HepG2 (cell line): ENCODE measurements around the gene KCNH1. TPM values are rescaled to one million over a fixed set of nuclear protein-coding genes. Genes with fewer than 3 reads are reported as not detected.

Experiments used
- CHCHD3 ChIP-seq: sonication (generic); formaldehyde crosslinking; IDR thresholded peaks from 2 replicates; pipeline ENCODE4 v1.8.0; 2022; ENCODE audit warnings: mild to moderate bottlenecking, missing genetic modification reagents, moderate library complexity
- ESRRA ChIP-seq: sonication (generic); formaldehyde crosslinking; IDR thresholded peaks from 2 replicates; pipeline ENCODE4 v1.5.1; 2020; ENCODE audit warnings: mild to moderate bottlenecking, low read depth, missing genetic modification reagents
- KLF15 ChIP-seq: sonication (generic); formaldehyde crosslinking; IDR thresholded peaks from 2 replicates; pipeline ENCODE4 v1.8.1; 2023; ENCODE audit warnings: borderline replicate concordance, mild to moderate bottlenecking, inconsistent platforms, missing genetic modification reagents, mixed read lengths
- KMT2B ChIP-seq: IDR thresholded peaks from 2 replicates; pipeline ENCODE4 v1.6.1; 2016; ENCODE audit warnings: missing genetic modification reagents, missing compliant biosample characterization
- NBN ChIP-seq: fragments of 450-650 bp; conservative IDR thresholded peaks from 2 replicates; pipeline ENCODE4 v1.6.1; 2017
- NFIB ChIP-seq: sonication (generic); formaldehyde crosslinking; IDR thresholded peaks from 2 replicates; pipeline ENCODE4 v1.9.0; 2021; ENCODE audit warnings: missing genetic modification reagents, mild to moderate bottlenecking, borderline replicate concordance
- RFX5 ChIP-seq: IDR thresholded peaks from 2 replicates; pipeline ENCODE4 v1.6.1; 2011; ENCODE audit warnings: low read depth, low read length, improper control_type of control experiment
- SIX1 ChIP-seq: sonication (generic); formaldehyde crosslinking; IDR thresholded peaks from 2 replicates; pipeline ENCODE4 v1.4.0; 2020; ENCODE audit warnings: missing genetic modification reagents, borderline replicate concordance
- TBX3 ChIP-seq: fragments of 450-650 bp; IDR thresholded peaks from 2 replicates; pipeline ENCODE4 v1.6.1; 2017; ENCODE audit warnings: antibody characterized with exemption, mild to moderate bottlenecking, inconsistent platforms, borderline replicate concordance
- ZC3H13 ChIP-seq: sonication (generic); formaldehyde crosslinking; IDR thresholded peaks from 2 replicates; pipeline ENCODE4 v1.8.1; 2023; ENCODE audit warnings: mild to moderate bottlenecking, missing genetic modification reagents, moderate library complexity
- ZNF180 ChIP-seq: sonication (generic); formaldehyde crosslinking; IDR thresholded peaks from 2 replicates; pipeline ENCODE4 v1.4.0; 2020; ENCODE audit warnings: low read depth, missing genetic modification reagents, borderline replicate concordance
- ZNF567 ChIP-seq: sonication (generic); formaldehyde crosslinking; IDR thresholded peaks from 2 replicates; pipeline ENCODE4 v1.8.1; 2023; ENCODE audit warnings: mild to moderate bottlenecking, missing genetic modification reagents, borderline replicate concordance
- ZNF607 ChIP-seq: sonication (generic); formaldehyde crosslinking; IDR thresholded peaks from 2 replicates; pipeline ENCODE4 v1.5.1; 2020; ENCODE audit warnings: missing genetic modification reagents, mild to moderate bottlenecking, borderline replicate concordance
- polyA plus RNA-seq, 8 experiments: library from polyadenylated mRNA; depleted of rRNA in 3 of 8; stranded (reverse) in 7 of 8; unstranded in 1 of 8; fragments of >200 nt; fragmentation: Illumina TruSeq in 4 of 8; extraction: Trizol in 4 of 8; gene quantifications; 2 replicates each; pipeline versions ENCODE4 v1.2.1 to v1.2.3, GENCODE V29; 2011 to 2016; ENCODE audit warnings: low read depth in 4 of 8, missing spikeins in 1 of 8, mixed read lengths in 1 of 8; ENCODE audit not compliant: insufficient read depth in 1 of 8
- total RNA-seq, 5 experiments: library from RNA; depleted of rRNA; stranded (reverse); fragments of >200 nt; fragmentation: Illumina TruSeq; extraction: Trizol; gene quantifications; 2 replicates each; pipeline ENCODE4 v1.2.3, GENCODE V29; 2016; ENCODE audit warnings: low read depth in 1 of 5
- TF ChIP-seq, protein P1 (sequence below), 2 experiments: sonication (generic) in 1 of 2; formaldehyde crosslinking in 1 of 2; IDR thresholded peaks; 2 replicates each; pipeline versions ENCODE4 v1.4.0 to v1.6.1; 2016 to 2020; ENCODE audit warnings: borderline replicate concordance in 1 of 2, low read depth in 1 of 2, mild to moderate bottlenecking in 1 of 2, missing genetic modification reagents in 1 of 2
- TF ChIP-seq, protein P2 (sequence below): sonication (generic); formaldehyde crosslinking; conservative IDR thresholded peaks from 2 replicates; pipeline ENCODE4 v1.4.0; 2020; ENCODE audit warnings: missing genetic modification reagents
- TF ChIP-seq, protein P3 (sequence below): sonication (generic); formaldehyde crosslinking; IDR thresholded peaks from 2 replicates; pipeline ENCODE4 v1.5.1; 2020; ENCODE audit warnings: mild to moderate bottlenecking, moderate library complexity, missing genetic modification reagents
- TF ChIP-seq, protein P4 (sequence below): sonication (generic); formaldehyde crosslinking; IDR thresholded peaks from 2 replicates; pipeline ENCODE4 v1.5.1; 2020; ENCODE audit warnings: mild to moderate bottlenecking, missing genetic modification reagents, borderline replicate concordance
- TF ChIP-seq, protein P5 (sequence below): sonication (generic); formaldehyde crosslinking; IDR thresholded peaks from 2 replicates; pipeline ENCODE4 v1.8.1; 2022; ENCODE audit warnings: mild to moderate bottlenecking, missing genetic modification reagents

The KCNH1 gene
- total and polyA plus RNA-seq, 2 of the 13 experiments (the other 11 are each of a cell fraction or from before 2014, with no cell fraction given) = not detected

DNA sequence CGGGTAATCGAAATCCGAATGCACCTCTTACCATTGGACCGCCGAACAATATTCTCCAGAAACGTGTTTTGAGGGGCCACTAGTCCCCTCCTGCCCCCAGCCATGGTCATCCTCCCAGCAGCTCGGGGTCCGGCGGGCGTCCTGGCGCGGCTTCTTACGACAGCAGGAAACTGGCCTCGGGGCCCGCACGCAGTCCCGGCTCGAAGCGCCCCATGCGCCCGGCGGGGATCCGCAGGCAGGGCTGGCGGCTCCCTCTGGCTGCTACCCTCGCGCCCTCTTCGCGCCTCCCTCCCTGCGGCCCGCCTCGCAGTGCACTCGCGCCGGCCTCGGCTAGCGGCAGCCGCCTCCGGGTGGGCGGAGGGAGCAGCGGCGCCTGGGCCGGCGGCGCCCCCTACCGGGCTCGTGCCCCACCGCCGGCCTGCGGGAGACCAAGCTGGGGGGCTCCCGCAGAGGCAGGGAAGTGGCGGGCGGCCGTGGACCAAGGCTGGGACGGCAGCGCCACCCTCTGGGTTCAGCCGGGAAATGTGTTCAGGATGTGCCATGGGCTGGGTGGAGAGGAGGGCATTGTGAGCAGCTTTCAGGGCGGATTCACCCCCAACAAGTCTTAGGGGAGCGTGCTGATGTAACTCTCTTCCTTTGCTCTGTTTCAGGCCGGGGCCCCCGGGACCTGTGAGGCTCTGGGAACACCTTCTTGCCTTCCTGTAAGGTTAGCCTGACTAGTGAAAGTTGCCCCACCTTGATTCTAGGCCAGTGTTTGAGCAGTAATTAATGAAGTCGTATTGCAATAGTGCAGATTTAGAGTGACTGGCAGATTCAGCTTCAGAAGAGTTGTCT is at the start of gene KCNH1 (continued):
- TF ChIP-seq, protein P1, sequence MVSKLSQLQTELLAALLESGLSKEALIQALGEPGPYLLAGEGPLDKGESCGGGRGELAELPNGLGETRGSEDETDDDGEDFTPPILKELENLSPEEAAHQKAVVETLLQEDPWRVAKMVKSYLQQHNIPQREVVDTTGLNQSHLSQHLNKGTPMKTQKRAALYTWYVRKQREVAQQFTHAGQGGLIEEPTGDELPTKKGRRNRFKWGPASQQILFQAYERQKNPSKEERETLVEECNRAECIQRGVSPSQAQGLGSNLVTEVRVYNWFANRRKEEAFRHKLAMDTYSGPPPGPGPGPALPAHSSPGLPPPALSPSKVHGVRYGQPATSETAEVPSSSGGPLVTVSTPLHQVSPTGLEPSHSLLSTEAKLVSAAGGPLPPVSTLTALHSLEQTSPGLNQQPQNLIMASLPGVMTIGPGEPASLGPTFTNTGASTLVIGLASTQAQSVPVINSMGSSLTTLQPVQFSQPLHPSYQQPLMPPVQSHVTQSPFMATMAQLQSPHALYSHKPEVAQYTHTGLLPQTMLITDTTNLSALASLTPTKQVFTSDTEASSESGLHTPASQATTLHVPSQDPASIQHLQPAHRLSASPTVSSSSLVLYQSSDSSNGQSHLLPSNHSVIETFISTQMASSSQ (IDR thresholded peaks at IDR 0.05; ENCODE audit: low read depth) = no peak
- TF ChIP-seq, protein P1 (CRISPR knock-in tag; IDR thresholded peaks at IDR 0.05; ENCODE audit: borderline replicate concordance) = no peak
- TF ChIP-seq SIX1 (CRISPR knock-in tag) = no peak
- TF ChIP-seq, protein P2, sequence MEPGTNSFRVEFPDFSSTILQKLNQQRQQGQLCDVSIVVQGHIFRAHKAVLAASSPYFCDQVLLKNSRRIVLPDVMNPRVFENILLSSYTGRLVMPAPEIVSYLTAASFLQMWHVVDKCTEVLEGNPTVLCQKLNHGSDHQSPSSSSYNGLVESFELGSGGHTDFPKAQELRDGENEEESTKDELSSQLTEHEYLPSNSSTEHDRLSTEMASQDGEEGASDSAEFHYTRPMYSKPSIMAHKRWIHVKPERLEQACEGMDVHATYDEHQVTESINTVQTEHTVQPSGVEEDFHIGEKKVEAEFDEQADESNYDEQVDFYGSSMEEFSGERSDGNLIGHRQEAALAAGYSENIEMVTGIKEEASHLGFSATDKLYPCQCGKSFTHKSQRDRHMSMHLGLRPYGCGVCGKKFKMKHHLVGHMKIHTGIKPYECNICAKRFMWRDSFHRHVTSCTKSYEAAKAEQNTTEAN (CRISPR knock-in tag) = 0 out of 2 replicates have a peak, but pooled peaks have one; percentile 58
- TF ChIP-seq ZNF567 (CRISPR knock-in tag) = no peak
- TF ChIP-seq KMT2B (CRISPR knock-in tag) = no peak
- TF ChIP-seq ZNF607 (CRISPR knock-in tag) = no peak
- TF ChIP-seq, protein P3, sequence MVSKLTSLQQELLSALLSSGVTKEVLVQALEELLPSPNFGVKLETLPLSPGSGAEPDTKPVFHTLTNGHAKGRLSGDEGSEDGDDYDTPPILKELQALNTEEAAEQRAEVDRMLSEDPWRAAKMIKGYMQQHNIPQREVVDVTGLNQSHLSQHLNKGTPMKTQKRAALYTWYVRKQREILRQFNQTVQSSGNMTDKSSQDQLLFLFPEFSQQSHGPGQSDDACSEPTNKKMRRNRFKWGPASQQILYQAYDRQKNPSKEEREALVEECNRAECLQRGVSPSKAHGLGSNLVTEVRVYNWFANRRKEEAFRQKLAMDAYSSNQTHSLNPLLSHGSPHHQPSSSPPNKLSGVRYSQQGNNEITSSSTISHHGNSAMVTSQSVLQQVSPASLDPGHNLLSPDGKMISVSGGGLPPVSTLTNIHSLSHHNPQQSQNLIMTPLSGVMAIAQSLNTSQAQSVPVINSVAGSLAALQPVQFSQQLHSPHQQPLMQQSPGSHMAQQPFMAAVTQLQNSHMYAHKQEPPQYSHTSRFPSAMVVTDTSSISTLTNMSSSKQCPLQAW (CRISPR knock-in tag) = no peak
- TF ChIP-seq CHCHD3 (CRISPR knock-in tag) = no peak
- TF ChIP-seq ZNF180 (CRISPR knock-in tag) = no peak
- TF ChIP-seq ZC3H13 (CRISPR knock-in tag) = no peak
- no peak for TF ChIP-seq NBN
- TF ChIP-seq KLF15 (CRISPR knock-in tag) = no peak
- no peak for TF ChIP-seq NFIB (CRISPR knock-in tag)
- no peak for TF ChIP-seq TBX3
- TF ChIP-seq, protein P4, sequence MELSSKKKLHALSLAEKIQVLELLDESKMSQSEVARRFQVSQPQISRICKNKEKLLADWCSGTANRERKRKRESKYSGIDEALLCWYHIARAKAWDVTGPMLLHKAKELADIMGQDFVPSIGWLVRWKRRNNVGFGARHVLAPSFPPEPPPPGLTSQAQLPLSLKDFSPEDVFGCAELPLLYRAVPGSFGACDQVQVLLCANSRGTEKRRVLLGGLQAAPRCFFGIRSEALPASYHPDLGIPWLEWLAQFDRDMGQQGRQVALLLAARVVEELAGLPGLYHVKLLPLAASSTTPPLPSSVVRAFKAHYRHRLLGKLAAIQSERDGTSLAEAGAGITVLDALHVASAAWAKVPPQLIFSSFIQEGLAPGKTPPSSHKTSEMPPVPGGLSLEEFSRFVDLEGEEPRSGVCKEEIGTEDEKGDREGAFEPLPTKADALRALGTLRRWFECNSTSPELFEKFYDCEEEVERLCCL (CRISPR knock-in tag) = no peak
- 0 out of 2 replicates have a peak, but pooled peaks have one; percentile 49 for TF ChIP-seq ESRRA (CRISPR knock-in tag)
- no peak for TF ChIP-seq RFX5
- TF ChIP-seq, protein P5, sequence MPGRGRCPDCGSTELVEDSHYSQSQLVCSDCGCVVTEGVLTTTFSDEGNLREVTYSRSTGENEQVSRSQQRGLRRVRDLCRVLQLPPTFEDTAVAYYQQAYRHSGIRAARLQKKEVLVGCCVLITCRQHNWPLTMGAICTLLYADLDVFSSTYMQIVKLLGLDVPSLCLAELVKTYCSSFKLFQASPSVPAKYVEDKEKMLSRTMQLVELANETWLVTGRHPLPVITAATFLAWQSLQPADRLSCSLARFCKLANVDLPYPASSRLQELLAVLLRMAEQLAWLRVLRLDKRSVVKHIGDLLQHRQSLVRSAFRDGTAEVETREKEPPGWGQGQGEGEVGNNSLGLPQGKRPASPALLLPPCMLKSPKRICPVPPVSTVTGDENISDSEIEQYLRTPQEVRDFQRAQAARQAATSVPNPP (CRISPR knock-in tag) = peak; percentile 68; the same call in 1 of the 2 replicates
